Upper lobe of left lung (tissue), 6 donors: Measurements from ENCODE around the gene TTC39A. TPM values are rescaled to one million over a fixed set of nuclear protein-coding genes. Genes with fewer than 3 reads are reported as not detected.

Source experiments
- ATAC-seq, 2 donors: fragments of 200-7000 bp; cut with Tn5 transposase; one replicate each; pipeline ENCODE4 v1.9.1; 2022; ENCODE audit warnings: mild to moderate bottlenecking in 2 of 2, moderate library complexity in 2 of 2; ENCODE audit not compliant: low FRiP score in 2 of 2
- DNase-seq, 2 donors: peaks; one replicate each; pipeline ENCODE4 v3.0.0-alpha.2; 2019 to 2020
- H3K27ac ChIP-seq, 4 donors: fragments of 200-600 bp; sonication (generic); one replicate each; pipeline ENCODE4 v1.5.1; 2016 to 2019
- H3K27me3 ChIP-seq, 4 donors: fragments of 200-600 bp; sonication (generic); one replicate each; pipeline ENCODE4 v1.5.1; 2017 to 2019
- H3K36me3 ChIP-seq, 4 donors: fragments of 200-600 bp; sonication (generic); one replicate each; pipeline ENCODE4 v1.5.1; 2016 to 2019
- H3K4me1 ChIP-seq, 4 donors: fragments of 200-600 bp; sonication (generic); one replicate each; pipeline ENCODE4 v1.5.1; 2018 to 2019
- H3K4me3 ChIP-seq, 4 donors: fragments of 200-600 bp; sonication (generic); one replicate each; pipeline ENCODE4 v1.5.1; 2017 to 2019; ENCODE audit warnings: mild to moderate bottlenecking in 2 of 4, moderate library complexity in 1 of 4
- H3K9me3 ChIP-seq, 4 donors: fragments of 200-600 bp; sonication (generic); one replicate each; pipeline ENCODE4 v1.5.1; 2018 to 2019
- EP300 ChIP-seq, 4 donors: sonication (generic); formaldehyde crosslinking; IDR thresholded peaks; one replicate each; pipeline ENCODE4 v1.5.1; 2017; ENCODE audit warnings: antibody characterized with exemption in 4 of 4, control low read depth in 2 of 4
- POLR2A ChIP-seq, 4 donors: fragments of 450-650 bp; IDR thresholded peaks; one replicate each; pipeline ENCODE4 v1.5.1; 2016 to 2017; ENCODE audit warnings: antibody characterized with exemption in 4 of 4, mild to moderate bottlenecking in 2 of 4
- POLR2AphosphoS5 ChIP-seq, 2 donors: sonication (generic); formaldehyde crosslinking; IDR thresholded peaks; one replicate each; pipeline ENCODE4 v1.5.1; 2017; ENCODE audit warnings: antibody characterized with exemption in 2 of 2
- WGBS, 2 donors: methylation state at CpG; one replicate each; pipeline ENCODE4 v1.1.5; 2017 to 2018; 5-methylcytosine and 5-hydroxymethylcytosine counted together
- total RNA-seq, 6 donors: library from RNA; depleted of rRNA in 4 of 6; stranded (reverse); fragments of >200 nt in 4 of 6; gene quantifications; one replicate each; pipeline versions ENCODE4 v1.1.0 to v1.2.1, GENCODE V29; 2016 to 2021
- TF ChIP-seq, protein P1 (sequence below), 6 experiments: fragments of 450-650 bp in 4 of 6; fragments of 200-600 bp in 2 of 6; sonication (generic) in 2 of 6; IDR thresholded peaks; one replicate each; pipeline ENCODE4 v1.5.1; 2016 to 2019; ENCODE audit warnings: antibody characterized with exemption in 6 of 6
- donor health status: DM: no; HTN: no; CAD: no; lungs with moderate emphysema.
- donor health status: DM: no; HTN: yes; CAD: no; lungs with severe emphysema.

TTC39A gene
- total RNA-seq, 6 donors from 2014 or later, result 33.0 to 96.4 (median 55.7) TPM

DNA sequence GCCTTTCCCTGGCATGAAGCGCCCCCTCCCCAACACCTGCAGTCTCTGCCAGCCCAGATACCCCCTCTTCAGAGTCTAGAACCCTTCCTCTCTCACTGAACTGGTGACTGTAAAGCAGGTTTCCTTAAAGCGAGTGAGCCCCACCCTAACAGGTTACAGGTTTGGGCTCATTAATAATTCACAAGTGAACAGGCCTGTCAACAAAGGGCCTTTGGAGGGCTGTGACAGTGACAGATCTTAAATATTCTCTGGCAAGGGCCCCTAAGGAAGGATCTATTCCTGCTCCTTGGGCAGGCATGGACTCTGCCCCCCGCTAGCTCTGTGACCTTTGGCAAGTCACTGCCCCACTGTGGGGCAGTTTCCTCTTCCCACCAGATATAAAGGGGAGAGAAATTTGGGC is 5.6 kb upstream of the TTC39A start:
- H3K27ac ChIP-seq, result no peak overlapping the region
- DNase-seq (no peak), ATAC-seq (no peak)
- H3K4me3 ChIP-seq, result no peak overlapping the region
- no peaks in the 10 kb centered on the region for H3K9me3 ChIP-seq
- H3K4me1 ChIP-seq, result peaks cover 5 to 8% (median 7%) of the 10 kb centered on the region in 4 donors
- peaks cover 0 to 2% (median 0%) of the 10 kb centered on the region in 4 donors for H3K27me3 ChIP-seq
- WGBS, 2 donors, result 75 to 83% methylated on average over 2 to 3 of the region's 3 CpGs
- H3K36me3 ChIP-seq, result no peaks in the 10 kb centered on the region
- TF ChIP-seq EP300 (IDR thresholded peaks at IDR 0.05), result no peak
- TF ChIP-seq, protein P1, sequence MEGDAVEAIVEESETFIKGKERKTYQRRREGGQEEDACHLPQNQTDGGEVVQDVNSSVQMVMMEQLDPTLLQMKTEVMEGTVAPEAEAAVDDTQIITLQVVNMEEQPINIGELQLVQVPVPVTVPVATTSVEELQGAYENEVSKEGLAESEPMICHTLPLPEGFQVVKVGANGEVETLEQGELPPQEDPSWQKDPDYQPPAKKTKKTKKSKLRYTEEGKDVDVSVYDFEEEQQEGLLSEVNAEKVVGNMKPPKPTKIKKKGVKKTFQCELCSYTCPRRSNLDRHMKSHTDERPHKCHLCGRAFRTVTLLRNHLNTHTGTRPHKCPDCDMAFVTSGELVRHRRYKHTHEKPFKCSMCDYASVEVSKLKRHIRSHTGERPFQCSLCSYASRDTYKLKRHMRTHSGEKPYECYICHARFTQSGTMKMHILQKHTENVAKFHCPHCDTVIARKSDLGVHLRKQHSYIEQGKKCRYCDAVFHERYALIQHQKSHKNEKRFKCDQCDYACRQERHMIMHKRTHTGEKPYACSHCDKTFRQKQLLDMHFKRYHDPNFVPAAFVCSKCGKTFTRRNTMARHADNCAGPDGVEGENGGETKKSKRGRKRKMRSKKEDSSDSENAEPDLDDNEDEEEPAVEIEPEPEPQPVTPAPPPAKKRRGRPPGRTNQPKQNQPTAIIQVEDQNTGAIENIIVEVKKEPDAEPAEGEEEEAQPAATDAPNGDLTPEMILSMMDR (IDR thresholded peaks at IDR 0.05), result no peak
- no peak for TF ChIP-seq POLR2AphosphoS5 (IDR thresholded peaks at IDR 0.05)

DNA sequence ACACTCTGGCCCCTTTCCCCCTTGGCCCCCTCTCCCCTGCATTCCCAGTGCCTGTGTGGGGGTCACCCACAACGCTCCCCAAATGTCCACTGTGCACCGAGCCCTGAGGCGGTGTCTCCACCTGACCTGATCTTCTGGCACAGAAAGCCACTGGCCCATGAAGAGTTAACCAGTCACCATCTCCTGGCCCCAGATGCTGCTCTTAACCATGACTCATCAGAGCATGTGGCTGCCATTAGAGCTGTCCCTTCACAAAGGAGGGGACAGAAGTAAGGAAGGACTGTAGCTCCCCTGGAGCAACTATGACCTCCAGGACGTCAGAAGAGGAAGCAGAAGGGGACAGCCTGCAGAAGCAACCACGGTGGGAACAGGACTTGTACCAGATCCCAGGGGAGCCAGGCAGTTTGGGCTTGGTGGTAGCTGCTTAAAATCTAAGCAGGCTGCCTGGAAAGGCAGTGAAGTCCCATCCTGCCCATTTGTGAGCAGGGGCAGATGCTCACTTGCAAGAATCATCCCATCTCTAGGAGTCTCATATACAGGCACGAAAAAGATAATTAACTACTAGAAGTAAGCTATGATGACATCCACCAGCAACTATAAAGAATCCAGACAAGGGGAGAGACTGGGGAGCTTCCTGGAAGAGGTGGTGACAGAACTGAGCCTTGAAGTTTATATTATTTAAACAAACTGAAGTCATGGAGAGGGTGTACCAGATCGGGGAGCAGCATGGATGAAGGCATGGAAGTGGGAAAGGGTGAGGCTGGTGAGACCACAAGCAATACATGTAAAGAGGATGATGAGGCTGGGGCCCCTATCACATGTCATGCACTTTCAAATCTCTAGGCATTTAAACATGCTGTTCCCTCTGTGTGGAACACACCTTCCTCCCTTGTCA is 1.1 kb upstream of the TTC39A start:
- peak overlapping the region in 3 of 4 donors; percentile 55 to 86 (median 85) for H3K27ac ChIP-seq
- H3K9me3 ChIP-seq, result no peaks in the 10 kb centered on the region
- no peaks in the 10 kb centered on the region for H3K36me3 ChIP-seq
- WGBS, 2 donors, result 48 to 63% methylated on average over 5 to 7 of the region's 7 CpGs
- DNase-seq, result peak in 1 of 2 donors; percentile 71
- no peak for TF ChIP-seq POLR2A (IDR thresholded peaks at IDR 0.05)
- peak in 1 of 2 donors; percentile 8 for TF ChIP-seq POLR2AphosphoS5 (IDR thresholded peaks at IDR 0.05)
- TF ChIP-seq, protein P1 (IDR thresholded peaks at IDR 0.05), result no peak
- H3K4me1 ChIP-seq, result peaks cover 10 to 19% (median 17%) of the 10 kb centered on the region in 4 donors
- H3K27me3 ChIP-seq, result peaks cover 0 to 15% (median 3%) of the 10 kb centered on the region in 4 donors
- H3K4me3 ChIP-seq, result peak overlapping the region in 3 of 4 donors; percentile 48 to 56 (median 55)
- peak; percentile 56 to 68 for ATAC-seq

DNA sequence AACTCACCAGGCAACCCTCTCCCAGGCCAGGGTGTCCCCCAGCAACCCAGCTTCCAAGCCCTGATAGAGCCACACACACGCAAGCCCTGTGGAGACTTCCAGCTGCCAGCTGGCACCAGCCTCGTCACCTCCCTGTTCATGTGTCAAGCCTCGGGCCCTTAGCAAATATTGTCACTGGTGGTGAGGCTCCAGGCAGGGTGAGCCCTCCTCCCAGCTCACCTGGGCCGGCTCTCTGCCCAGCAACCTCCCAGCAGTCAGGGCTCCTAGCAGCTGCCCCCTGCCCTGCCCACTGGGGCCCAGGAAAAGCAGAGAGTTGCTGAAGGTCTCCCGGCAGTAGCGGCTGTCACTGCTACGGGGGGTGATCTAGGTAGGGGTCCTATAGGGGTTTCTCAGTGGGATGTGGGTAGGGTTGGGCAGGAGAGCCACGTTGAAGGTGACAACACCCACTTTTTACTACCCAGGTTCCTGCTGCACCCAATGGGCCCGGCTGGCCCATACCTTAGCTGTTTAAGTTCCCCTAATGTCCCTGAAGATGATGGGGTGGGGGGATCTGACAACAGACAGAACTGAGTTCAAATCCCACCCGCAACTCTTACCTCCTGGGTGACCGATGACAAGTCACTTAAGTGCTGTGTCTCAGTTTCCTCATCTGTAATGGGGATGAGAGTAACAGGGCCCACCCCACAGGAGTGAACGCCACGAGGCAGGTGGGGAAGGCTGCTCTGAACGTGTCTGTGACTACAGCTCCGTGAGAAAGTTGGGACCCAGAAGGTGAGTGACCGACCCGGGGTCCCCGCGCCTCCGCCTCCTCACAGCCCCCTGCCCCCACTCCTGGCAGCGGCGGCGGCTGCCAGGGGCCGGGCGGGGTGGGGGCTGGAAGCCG is 678 bp downstream of the TTC39A start:
- TF ChIP-seq EP300 (IDR thresholded peaks at IDR 0.05), result no peak
- TF ChIP-seq POLR2AphosphoS5 (IDR thresholded peaks at IDR 0.05), result peak in 1 of 2 donors; percentile 63
- TF ChIP-seq, protein P1 (IDR thresholded peaks at IDR 0.05), result no peak
- peak in 1 of 4 donors; percentile 79 for TF ChIP-seq POLR2A (IDR thresholded peaks at IDR 0.05)
- ATAC-seq (peak; percentile 50 to 91), DNase-seq (peak; percentile 59 to 88)
- peak overlapping the region in 3 of 4 donors; percentile 48 to 56 (median 55) for H3K4me3 ChIP-seq
- H3K4me1 ChIP-seq, result peaks cover 10 to 19% (median 17%) of the 10 kb centered on the region in 4 donors
- H3K9me3 ChIP-seq, result no peaks in the 10 kb centered on the region
- no peaks in the 10 kb centered on the region for H3K36me3 ChIP-seq
- 41 to 84% methylated on average over 5 to 19 of the region's 26 CpGs for WGBS, 2 donors
- H3K27ac ChIP-seq, result peak overlapping the region; percentile 43 to 86 (median 69)
- peaks cover 0 to 15% (median 3%) of the 10 kb centered on the region in 4 donors for H3K27me3 ChIP-seq

DNA sequence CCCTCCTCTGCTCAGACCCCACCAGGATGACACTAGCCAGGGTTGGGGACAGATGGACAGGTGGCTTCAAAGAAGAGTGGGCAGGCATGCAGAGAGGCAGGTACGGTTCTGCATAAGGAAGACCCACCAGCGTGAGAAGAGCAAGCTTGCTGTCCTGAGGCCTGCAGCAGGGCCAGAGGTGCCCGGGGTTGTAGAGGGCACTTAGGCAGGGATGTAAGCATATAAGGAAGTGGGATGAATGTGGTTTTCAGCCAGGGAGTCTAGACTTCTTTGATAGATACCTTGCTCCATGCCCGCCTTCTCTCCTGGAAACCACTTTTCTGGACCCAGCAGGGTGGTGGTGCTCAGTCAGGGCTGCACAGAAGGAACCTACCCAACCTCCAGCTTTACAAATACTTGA is 1.4 kb downstream of the TTC39A start:
- 64 to 74% methylated on average over 4 of the region's 4 CpGs for whole genome bisulfite sequencing, 2 donors
- Histone ChIP-seq H3K9me3 (no peaks in the 10 kb centered on the region), H3K27ac (peak overlapping the region in 2 of 4 donors; percentile 84 to 86), H3K27me3 (peaks cover 0 to 15% (median 3%) of the 10 kb centered on the region in 4 donors), H3K4me1 (peaks cover 10 to 19% (median 17%) of the 10 kb centered on the region in 4 donors), H3K36me3 (no peaks in the 10 kb centered on the region), H3K4me3 (no peak overlapping the region)
- ATAC-seq (no peak), DNase-seq (no peak)
- TF ChIP-seq, protein P1 (IDR thresholded peaks at IDR 0.05), result no peak
- TF ChIP-seq EP300 (IDR thresholded peaks at IDR 0.05) (no peak), POLR2AphosphoS5 (IDR thresholded peaks at IDR 0.05) (no peak), POLR2A (IDR thresholded peaks at IDR 0.05) (no peak)
